ENCODE data around the gene ARHGAP26. TPM values are rescaled to one million over a fixed set of nuclear protein-coding genes. Genes with fewer than 3 reads are reported as not detected.

Gene ARHGAP26
- total and polyA plus RNA-seq, 2 donors (not counting 1 experiment from before 2014, with no cell fraction given), result 4.1 to 6.8 TPM

DNA sequence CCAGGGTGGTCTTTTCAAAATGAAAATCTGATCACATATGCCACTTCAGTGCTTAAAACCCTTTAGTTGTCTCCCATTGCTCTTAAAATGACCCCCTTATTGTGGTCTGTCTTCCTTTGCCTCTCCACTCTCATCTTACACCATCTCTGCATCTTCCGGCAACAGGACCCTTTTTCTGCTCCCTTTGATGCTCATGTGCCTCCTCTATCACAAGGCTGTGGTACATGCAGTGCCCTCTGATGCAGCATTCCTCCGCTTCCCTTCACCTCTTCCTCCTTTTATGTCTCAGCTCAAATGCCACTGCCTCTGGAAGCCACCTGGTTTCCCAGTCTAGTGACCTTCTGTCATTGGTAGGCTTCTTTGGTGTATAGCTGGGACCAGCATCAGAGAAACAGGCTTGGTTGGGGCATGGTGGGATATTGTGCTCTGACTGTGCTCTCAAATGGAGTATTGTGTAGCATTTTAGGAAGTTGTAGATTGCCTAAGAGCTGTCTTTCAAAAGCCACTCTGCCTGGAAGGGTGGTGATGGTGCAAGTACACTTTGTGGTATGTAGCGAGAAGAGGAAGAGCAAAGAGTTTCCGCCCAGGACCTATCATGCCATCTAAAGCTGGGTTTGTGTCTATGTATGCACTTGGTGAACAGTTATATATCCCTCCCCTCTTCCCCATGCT is 28.1 kb downstream of the ARHGAP26 start:
- Histone ChIP-seq H3K4me1 (ENCODE audit: control insufficient read depth, extremely low read depth, insufficient read depth, low read length) (no peaks in the 10 kb centered on the region), H4K20me1 (ENCODE audit: control insufficient read depth, extremely low read depth, insufficient read depth, low read length) (no peaks in the 10 kb centered on the region), H3K4me3 (replicated peaks in 1 of 4; ENCODE audit: control extremely low read depth in 1 of 4, insufficient read depth in 1 of 4, low read depth in 3 of 4, low read length in 4 of 4) (no peak overlapping the region), H3K27me3 (ENCODE audit: control insufficient read depth, insufficient read depth, low read length) (peaks cover 7% of the 10 kb centered on the region), H3K9ac (ENCODE audit: insufficient read depth, low read length) (no peak overlapping the region), H3K27ac (ENCODE audit: insufficient read depth, low read length) (no peak overlapping the region), H3K4me2 (ENCODE audit: extremely low read depth, insufficient read depth, low read length) (no peak overlapping the region), H3K79me2 (ENCODE audit: control insufficient read depth, insufficient read depth, low read length) (no peaks in the 10 kb centered on the region), H3K9me3 (ENCODE audit: control insufficient read depth, insufficient read depth, low read depth, low read length) (no peaks in the 10 kb centered on the region), H2AFZ (ENCODE audit: low read length) (no peak overlapping the region), H3K36me3 (ENCODE audit: control insufficient read depth, insufficient read depth, low read length) (no peaks in the 10 kb centered on the region)
- no peak for DNase-seq (ENCODE audit: low read depth in 2 of 2)
- TF ChIP-seq, protein P1, sequence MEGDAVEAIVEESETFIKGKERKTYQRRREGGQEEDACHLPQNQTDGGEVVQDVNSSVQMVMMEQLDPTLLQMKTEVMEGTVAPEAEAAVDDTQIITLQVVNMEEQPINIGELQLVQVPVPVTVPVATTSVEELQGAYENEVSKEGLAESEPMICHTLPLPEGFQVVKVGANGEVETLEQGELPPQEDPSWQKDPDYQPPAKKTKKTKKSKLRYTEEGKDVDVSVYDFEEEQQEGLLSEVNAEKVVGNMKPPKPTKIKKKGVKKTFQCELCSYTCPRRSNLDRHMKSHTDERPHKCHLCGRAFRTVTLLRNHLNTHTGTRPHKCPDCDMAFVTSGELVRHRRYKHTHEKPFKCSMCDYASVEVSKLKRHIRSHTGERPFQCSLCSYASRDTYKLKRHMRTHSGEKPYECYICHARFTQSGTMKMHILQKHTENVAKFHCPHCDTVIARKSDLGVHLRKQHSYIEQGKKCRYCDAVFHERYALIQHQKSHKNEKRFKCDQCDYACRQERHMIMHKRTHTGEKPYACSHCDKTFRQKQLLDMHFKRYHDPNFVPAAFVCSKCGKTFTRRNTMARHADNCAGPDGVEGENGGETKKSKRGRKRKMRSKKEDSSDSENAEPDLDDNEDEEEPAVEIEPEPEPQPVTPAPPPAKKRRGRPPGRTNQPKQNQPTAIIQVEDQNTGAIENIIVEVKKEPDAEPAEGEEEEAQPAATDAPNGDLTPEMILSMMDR (conservative IDR thresholded peaks at IDR 0.05 in 1 of 2, IDR thresholded peaks at IDR 0.05 in 1 of 2; ENCODE audit: low read depth in 1 of 2, low read length in 2 of 2), result no peak
- no peak for TF ChIP-seq EZH2 (IDR thresholded peaks at IDR 0.05; ENCODE audit: low read length, missing control alignments)

DNA sequence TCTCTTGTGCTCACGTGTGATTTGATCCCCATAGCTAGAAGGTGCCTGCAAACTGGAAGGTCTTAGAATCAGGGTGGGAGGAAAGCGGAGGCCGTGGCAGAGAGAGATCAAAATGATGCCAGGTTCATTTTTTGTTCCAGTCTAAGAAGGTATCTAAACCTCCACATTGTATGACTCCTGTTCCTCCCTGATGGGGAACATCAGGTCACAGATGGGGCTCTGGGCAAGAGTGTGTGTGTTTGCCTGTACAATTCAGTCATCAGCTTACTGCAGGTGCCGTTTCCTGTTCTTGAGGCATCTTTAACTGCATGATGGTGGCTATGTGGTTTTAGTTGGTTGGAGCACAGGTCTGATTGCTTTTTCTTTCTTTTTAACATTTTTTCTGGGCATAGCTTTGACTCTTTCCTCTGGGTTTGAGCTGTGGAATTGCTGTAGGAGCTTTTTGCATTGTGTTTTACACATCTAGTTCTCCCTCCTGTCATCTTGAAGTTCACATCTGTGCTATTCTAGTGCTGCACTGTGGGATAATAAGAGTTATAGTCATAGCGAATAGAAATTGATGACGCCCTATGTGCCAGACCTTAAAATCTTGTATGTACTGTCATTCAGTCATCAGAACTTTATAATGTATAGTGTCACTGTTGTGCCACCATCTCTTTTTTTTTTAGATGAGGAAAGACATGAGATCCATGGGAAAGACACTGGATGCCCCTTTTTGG is 30.8 kb downstream of the ARHGAP26 start:
- TF ChIP-seq, protein P1 (conservative IDR thresholded peaks at IDR 0.05 in 1 of 2, IDR thresholded peaks at IDR 0.05 in 1 of 2; ENCODE audit: low read depth in 1 of 2, low read length in 2 of 2), result no peak
- no peak for TF ChIP-seq EZH2 (IDR thresholded peaks at IDR 0.05; ENCODE audit: low read length, missing control alignments)
- H3K4me3 ChIP-seq (replicated peaks in 1 of 4; ENCODE audit: control extremely low read depth in 1 of 4, insufficient read depth in 1 of 4, low read depth in 3 of 4, low read length in 4 of 4), result no peak overlapping the region
- no peaks in the 10 kb centered on the region for H3K79me2 ChIP-seq (ENCODE audit: control insufficient read depth, insufficient read depth, low read length)
- no peaks in the 10 kb centered on the region for H4K20me1 ChIP-seq (ENCODE audit: control insufficient read depth, extremely low read depth, insufficient read depth, low read length)
- no peaks in the 10 kb centered on the region for H3K36me3 ChIP-seq (ENCODE audit: control insufficient read depth, insufficient read depth, low read length)
- no peak overlapping the region for H3K9ac ChIP-seq (ENCODE audit: insufficient read depth, low read length)
- H3K27ac ChIP-seq (ENCODE audit: insufficient read depth, low read length), result no peak overlapping the region
- H3K27me3 ChIP-seq (ENCODE audit: control insufficient read depth, insufficient read depth, low read length), result peaks cover 7% of the 10 kb centered on the region
- H3K9me3 ChIP-seq (ENCODE audit: control insufficient read depth, insufficient read depth, low read depth, low read length), result no peaks in the 10 kb centered on the region
- no peaks in the 10 kb centered on the region for H3K4me1 ChIP-seq (ENCODE audit: control insufficient read depth, extremely low read depth, insufficient read depth, low read length)
- no peak overlapping the region for H3K4me2 ChIP-seq (ENCODE audit: extremely low read depth, insufficient read depth, low read length)
- no peak overlapping the region for H2AFZ ChIP-seq (ENCODE audit: low read length)
- no peak for DNase-seq (ENCODE audit: low read depth in 2 of 2)

DNA sequence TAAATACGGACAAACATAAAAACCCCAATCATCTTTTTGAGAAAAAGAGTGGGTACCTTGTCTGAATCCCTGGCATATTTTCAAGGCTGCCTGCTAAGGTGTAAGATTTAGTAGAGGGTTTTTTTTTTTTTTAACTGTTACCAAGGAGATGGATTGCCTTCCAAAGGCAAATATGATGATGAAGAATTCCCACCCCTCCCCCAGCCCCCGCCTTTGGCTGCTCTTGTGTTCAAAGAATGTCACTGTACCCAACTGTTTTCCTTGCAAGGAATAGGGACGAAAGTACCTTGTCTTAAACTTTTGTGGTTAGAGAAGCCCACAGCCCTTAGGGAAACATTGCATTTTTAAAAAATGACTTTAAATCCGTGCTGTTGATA is 31.3 kb downstream of the ARHGAP26 start:
- no peaks in the 10 kb centered on the region for H3K4me1 ChIP-seq (ENCODE audit: control insufficient read depth, extremely low read depth, insufficient read depth, low read length)
- H3K27ac ChIP-seq (ENCODE audit: insufficient read depth, low read length), result no peak overlapping the region
- H3K4me2 ChIP-seq (ENCODE audit: extremely low read depth, insufficient read depth, low read length), result no peak overlapping the region
- no peaks in the 10 kb centered on the region for H4K20me1 ChIP-seq (ENCODE audit: control insufficient read depth, extremely low read depth, insufficient read depth, low read length)
- no peak overlapping the region for H2AFZ ChIP-seq (ENCODE audit: low read length)
- no peak for DNase-seq (ENCODE audit: low read depth in 2 of 2)
- H3K27me3 ChIP-seq (ENCODE audit: control insufficient read depth, insufficient read depth, low read length), result peaks cover 7% of the 10 kb centered on the region
- no peaks in the 10 kb centered on the region for H3K79me2 ChIP-seq (ENCODE audit: control insufficient read depth, insufficient read depth, low read length)
- H3K36me3 ChIP-seq (ENCODE audit: control insufficient read depth, insufficient read depth, low read length), result no peaks in the 10 kb centered on the region
- H3K9ac ChIP-seq (ENCODE audit: insufficient read depth, low read length), result no peak overlapping the region
- no peaks in the 10 kb centered on the region for H3K9me3 ChIP-seq (ENCODE audit: control insufficient read depth, insufficient read depth, low read depth, low read length)
- no peak overlapping the region for H3K4me3 ChIP-seq (replicated peaks in 1 of 4; ENCODE audit: control extremely low read depth in 1 of 4, insufficient read depth in 1 of 4, low read depth in 3 of 4, low read length in 4 of 4)
- TF ChIP-seq, protein P1 (conservative IDR thresholded peaks at IDR 0.05 in 1 of 2, IDR thresholded peaks at IDR 0.05 in 1 of 2; ENCODE audit: low read depth in 1 of 2, low read length in 2 of 2), result no peak
- no peak for TF ChIP-seq EZH2 (IDR thresholded peaks at IDR 0.05; ENCODE audit: low read length, missing control alignments)
